Right ventricle myocardium superior (tissue), 1 donor: ENCODE data around the gene CAMK2G. TPM values are rescaled to one million over a fixed set of nuclear protein-coding genes. Genes with fewer than 3 reads are reported as not detected.

ENCODE experiments used
- ATAC-seq: fragments of 200-7000 bp; cut with Tn5 transposase; one replicate; pipeline ENCODE4 v1.9.1; 2020; ENCODE audit warnings: mild to moderate bottlenecking; ENCODE audit not compliant: poor library complexity
- DNase-seq: peaks from one replicate; pipeline ENCODE4 v3.0.0-alpha.2; 2020
- intact Hi-C: fragments of 100-400 bp; cut with DNase I; formaldehyde crosslinking; loops from one replicate; pipeline ENCODE4 v1.11.2; 2022
- total RNA-seq: library from RNA; stranded (reverse); fragmentation: NEBNext Ultra II Directional; extraction: Animal tissue kit (Norgen Biotek cat#: 25700); gene quantifications from one replicate; pipeline ENCODE4 v1.2.1, GENCODE V29; 2021
- donor health status: DM: no; HTN: yes; CAD: no; lungs with severe emphysema.

The CAMK2G gene
- total RNA-seq, 1 donor from 2014 or later, result 11.2 TPM

DNA sequence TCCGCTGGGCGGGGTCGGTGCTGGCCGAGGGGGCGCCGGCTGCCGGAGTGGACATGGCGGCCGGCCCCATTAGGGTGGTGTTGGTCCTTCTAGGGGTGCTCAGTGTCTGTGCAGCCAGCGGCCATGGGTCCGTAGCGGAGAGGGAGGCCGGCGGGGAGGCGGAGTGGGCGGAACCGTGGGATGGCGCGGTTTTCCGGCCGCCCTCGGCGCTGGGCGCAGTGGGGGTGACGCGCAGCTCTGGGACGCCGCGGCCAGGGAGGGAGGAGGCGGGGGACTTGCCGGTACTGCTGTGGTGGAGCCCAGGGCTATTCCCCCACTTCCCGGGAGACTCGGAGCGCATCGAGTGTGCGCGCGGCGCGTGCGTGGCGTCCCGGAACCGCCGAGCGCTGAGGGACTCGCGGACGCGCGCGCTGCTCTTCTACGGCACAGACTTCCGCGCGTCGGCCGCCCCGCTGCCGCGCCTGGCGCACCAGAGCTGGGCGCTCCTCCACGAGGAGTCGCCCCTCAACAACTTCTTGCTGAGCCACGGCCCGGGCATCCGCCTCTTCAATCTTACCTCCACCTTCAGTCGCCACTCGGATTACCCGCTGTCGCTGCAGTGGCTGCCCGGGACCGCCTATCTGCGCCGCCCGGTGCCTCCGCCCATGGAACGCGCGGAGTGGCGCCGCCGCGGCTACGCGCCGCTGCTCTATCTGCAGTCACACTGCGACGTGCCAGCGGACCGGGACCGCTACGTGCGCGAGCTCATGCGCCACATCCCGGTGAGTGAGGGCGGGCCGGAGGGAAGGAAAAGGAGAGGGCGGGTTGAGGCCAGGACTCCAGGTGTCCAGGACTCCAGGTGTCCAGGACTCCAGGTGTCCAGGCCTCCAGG, 101.8 kb downstream of the CAMK2G start:
- DNase-seq, result peak; percentile 91
- ATAC-seq, result peak; percentile 87
- intact Hi-C loops, result no loop called here

DNA sequence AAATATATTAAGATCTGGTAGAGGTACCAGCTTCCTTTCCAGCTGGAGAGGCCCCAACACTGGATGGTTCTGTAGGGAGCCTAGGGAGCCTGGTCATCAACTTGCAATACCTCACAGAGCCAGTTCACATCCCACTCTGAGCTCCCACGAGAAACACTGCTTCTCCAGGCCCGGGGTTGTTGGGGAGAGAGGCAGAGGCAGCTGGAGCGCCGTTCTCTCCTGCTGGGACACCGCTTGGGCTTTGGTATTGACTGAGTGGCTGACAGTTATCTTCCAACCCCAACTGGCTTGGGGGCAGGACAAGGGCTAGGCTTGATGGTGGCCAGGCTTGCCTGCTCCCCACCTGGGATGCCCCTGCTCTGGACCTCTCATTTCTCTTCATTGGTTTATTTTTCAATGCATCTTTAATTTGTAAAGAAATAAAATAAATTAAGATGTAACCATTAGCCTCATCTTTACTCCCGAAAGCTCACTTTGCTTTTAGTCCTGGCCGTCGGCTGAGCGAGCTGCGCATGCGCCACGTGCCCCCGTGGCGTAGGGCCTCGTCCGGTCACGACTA, 102.6 kb downstream of the CAMK2G start:
- intact Hi-C loops, result no loop called here
- DNase-seq (peak; percentile 95), ATAC-seq (peak; percentile 4)

DNA sequence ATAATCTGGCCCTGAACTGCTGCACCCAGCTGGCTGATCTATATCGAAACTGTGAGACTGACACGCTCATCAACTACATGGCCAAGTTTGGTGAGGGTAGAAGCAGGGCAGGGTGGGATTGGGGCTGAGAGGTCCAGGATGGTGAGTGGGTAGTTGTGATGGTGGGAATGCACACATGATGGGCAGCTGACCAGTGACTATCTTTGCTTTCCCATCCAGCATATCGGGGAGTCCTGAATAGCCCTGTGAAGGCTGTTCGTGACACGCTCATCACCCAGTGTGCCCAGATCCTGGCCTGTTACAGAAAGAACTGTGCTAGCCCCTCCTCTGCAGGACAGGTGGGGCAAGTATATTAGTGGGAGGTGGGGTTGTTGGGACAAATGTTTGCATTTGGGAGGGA, 105.0 kb downstream of the CAMK2G start:
- ATAC-seq, result no peak
- intact Hi-C loops, result no loop called here
- DNase-seq, result no peak

DNA sequence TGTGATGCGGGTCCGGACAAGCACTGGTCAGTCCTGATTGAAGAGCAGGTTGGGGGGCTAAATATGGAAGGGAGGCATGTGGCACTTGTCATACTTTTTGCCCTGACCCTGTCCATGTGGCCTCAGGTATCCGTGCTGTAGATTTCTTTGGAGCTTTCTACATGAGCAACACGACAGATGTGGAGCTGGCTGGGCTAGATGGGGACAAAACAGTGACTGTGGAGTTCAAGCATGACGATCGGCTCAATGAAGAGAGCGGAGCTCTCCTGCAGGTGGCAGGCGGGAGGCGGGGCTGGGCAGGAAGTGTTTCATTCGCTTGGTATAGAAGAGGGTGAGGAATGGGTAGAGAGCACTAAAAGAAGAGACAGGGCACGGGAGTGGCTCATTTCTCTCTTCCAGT, 105.5 kb downstream of the CAMK2G start:
- intact Hi-C loops, result no loop called here
- no peak for ATAC-seq
- no peak for DNase-seq

DNA sequence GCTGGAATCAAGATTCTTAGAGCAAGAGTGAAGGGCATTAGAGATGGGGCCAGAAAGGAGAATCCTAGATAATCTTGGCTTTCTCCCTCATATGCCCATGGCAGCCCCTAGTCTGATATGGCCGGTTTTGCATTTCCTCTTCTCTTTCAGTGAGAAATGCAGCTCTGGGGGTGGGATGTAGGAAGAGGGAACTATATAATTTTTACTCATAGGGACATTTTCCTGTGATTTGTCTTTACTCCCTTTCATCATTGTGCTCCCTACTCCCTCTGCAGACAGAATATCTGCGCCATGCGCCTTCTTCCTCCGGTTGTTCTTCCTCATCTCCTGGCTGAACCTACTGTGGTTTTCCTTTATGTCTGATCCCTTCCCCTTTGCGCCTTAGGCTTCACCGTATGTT, 109.3 kb downstream of the CAMK2G start:
- DNase-seq (no peak), ATAC-seq (no peak)
- intact Hi-C loops, result no loop called here

DNA sequence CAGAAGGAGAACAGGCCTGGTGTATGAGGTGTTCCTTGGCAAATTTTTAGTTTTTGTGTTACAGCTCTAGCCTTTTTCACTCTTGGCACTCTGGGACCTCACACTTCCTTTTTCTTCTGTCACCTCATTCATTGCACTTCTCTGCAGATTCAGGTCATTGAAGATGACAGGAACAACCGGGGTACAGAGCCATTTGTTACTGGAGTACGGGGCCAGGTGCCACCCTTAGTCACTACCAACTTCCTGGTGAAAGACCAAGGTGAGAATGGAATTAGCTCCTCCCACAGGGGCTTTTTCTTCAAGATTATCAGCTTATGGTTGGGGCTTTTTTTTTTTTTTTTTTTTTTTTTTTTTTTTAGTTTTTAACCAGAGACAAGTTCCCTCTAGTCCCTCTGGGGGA, 111.0 kb downstream of the CAMK2G start:
- ATAC-seq (no peak), DNase-seq (no peak)
- intact Hi-C loops, result no loop called here

DNA sequence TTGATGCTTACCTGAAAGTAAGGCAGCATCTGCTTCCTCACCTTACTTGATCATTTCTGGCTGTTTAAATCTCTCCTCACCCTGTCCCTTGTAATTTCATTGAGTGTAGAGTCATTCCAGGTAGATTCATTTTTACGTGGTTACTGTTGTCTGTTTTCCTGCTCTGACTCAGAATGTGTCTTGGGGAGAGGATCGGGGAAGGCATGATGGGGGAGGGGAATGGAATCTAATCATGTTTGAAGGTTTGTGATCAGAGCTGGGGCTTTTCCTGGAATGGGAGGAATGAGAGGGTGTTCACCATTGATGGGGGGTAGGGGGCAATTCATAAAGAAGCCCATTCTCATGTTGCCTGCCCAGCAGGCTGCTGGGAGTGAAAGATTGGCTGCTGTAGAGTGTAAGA, 111.4 kb downstream of the CAMK2G start:
- intact Hi-C loops, result no loop called here
- no peak for ATAC-seq
- DNase-seq, result no peak

Other genes with a start within 250 kb of the CAMK2G start
- gene MYOZ1, start 233.1 kb downstream of the CAMK2G start, total RNA-seq, result 0.38 TPM
- gene SYNPO2L, start 218.5 kb downstream of the CAMK2G start, total RNA-seq, result 213 TPM
- 3.5 TPM for gene AGAP5, start 176.4 kb downstream of the CAMK2G start, total RNA-seq
- gene SEC24C, start 130.2 kb downstream of the CAMK2G start, total RNA-seq, result 42.3 TPM
- 28.0 TPM for gene CHCHD1, start 92.5 kb downstream of the CAMK2G start, total RNA-seq
- 40.3 TPM for gene ZSWIM8, start 88.9 kb downstream of the CAMK2G start, total RNA-seq
- gene NDST2, start 63.0 kb downstream of the CAMK2G start, total RNA-seq, result 10.4 TPM
- gene PLAU, start 36.6 kb upstream of the CAMK2G start, total RNA-seq, result 7.5 TPM
- gene VCL, start 123.6 kb upstream of the CAMK2G start, total RNA-seq, result 194 TPM